Measurements from ENCODE around the gene DSCAML1.

DNA sequence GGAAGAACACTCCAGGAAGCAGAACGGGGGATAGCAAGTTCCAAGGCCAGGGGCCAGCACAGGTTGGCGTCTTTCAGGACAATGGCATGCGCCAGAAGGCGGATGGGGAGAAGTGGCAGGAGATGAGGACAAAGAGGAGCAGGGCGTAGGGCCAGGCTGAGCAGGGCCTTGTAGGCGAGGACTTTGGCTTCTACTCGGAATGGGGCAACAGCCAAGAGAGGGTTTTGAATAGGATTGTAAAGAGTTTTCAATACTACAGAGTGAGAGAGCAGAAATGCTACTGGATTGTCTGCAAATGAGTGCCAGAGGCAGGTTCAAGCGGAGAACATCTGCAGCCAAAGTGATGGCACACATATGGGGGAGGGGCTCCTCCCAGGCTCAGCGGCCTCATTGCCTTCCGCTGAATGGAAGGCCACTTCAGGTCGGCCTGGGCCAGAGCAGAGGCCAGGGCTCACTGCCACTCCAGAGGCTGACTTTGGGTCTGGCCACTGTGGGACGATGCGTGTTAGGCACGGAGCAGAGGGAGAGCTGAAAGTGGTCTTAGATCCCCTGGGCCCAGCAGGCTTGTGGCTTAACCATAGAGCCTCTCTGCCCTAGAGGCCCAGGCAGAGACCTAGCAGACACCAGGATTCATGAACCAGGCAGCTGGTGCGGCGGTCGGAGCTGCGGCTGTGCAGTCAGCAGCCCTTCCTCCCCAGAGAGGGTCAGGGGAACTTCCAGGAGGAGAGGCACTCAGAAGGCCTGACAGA, 118.2 kb downstream of the DSCAML1 start:
- no peak for TF ChIP-seq CTCF (IDR thresholded peaks at IDR 0.05; ENCODE audit: insufficient read depth, low read depth, low read length)
- TF ChIP-seq EZH2 (IDR thresholded peaks at IDR 0.05; ENCODE audit: insufficient read depth, low read length), result no peak
